Osteocyte (in vitro differentiated cells): ENCODE results near the gene APRT. TPM values are rescaled to one million over a fixed set of nuclear protein-coding genes. Genes with fewer than 3 reads are reported as not detected.

ENCODE experiments used
- DNase-seq: peaks from one replicate; pipeline ENCODE4 v3.0.0; 2021; ENCODE audit warnings: mixed read lengths; ENCODE audit not compliant: unreplicated experiment; ENCODE audit errors: extremely low spot score
- H3K27ac Mint-ChIP-seq: one replicate; pipeline ENCODE4 v1.8.0; 2021; ENCODE audit warnings: mild to moderate bottlenecking, mixed read lengths; ENCODE audit not compliant: unreplicated experiment
- H3K27me3 Mint-ChIP-seq: one replicate; pipeline ENCODE4 v1.8.0; 2021; ENCODE audit warnings: mixed read lengths; ENCODE audit not compliant: unreplicated experiment
- H3K36me3 Mint-ChIP-seq: one replicate; pipeline ENCODE4 v1.8.0; 2021; ENCODE audit warnings: mixed read lengths; ENCODE audit not compliant: unreplicated experiment
- H3K4me1 Mint-ChIP-seq: one replicate; pipeline ENCODE4 v1.8.0; 2021; ENCODE audit warnings: mixed read lengths; ENCODE audit not compliant: unreplicated experiment
- H3K4me3 Mint-ChIP-seq: one replicate; pipeline ENCODE4 v1.8.0; 2021; ENCODE audit warnings: mild to moderate bottlenecking, moderate library complexity, mixed read lengths; ENCODE audit not compliant: unreplicated experiment
- H3K9me3 Mint-ChIP-seq: one replicate; pipeline ENCODE4 v1.8.0; 2021; ENCODE audit warnings: mixed read lengths; ENCODE audit not compliant: unreplicated experiment
- total RNA-seq: library from RNA; stranded (reverse); gene quantifications from 2 replicates; pipeline ENCODE4 v1.2.1, GENCODE V29; 2021
- TF ChIP-seq, protein P1 (sequence below): fragments of 200-600 bp; sonication (generic); IDR thresholded peaks from 2 replicates; pipeline ENCODE4 v1.5.0; 2021; ENCODE audit warnings: antibody characterized with exemption, mild to moderate bottlenecking, moderate library complexity

APRT gene
- total RNA-seq, 1 donor from 2014 or later: 77.1 TPM

DNA sequence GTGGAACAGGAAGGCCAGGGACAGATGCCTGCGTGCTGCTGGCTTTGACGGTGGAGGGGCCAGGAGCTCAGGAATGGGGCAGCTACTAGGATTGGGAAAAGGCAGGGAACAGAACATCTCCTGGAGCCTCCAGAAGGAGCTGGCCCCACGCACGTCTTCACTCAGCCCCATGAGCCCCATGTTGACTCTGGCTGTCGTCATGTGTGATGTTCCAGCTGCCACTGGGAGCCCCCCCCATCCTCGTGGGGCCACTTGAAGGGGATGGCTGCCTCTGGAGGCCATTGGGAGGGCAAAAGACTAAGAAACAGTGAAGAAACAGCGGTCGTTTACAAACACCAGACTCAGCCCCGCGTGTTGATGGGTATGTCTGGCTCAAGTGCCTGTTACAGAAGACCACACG is 18.5 kb upstream of the APRT start:
- H3K36me3 Mint-ChIP-seq: peaks cover 2% of the 10 kb centered on the region

DNA sequence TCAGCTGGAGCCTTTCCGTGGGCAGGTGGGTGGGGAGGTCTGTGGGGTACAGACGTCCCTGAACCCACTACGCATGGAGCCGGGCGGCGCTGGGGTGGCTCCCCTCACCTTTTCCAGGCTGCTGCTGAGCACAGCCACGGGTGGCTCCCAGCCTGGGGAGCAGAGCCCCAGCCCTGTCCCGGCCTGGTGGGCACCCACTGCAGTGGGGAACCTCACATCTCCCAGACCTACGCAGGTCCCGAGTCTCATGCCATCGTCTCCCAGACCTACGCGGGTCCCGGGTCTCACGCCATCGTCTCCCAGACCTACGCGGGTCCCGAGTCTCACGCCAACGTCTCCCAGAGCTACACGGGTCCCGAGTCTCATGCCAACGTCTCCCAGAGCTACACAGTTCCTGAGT is 17.0 kb upstream of the APRT start:
- Mint-ChIP-seq H3K36me3 (no peaks in the 10 kb centered on the region), H3K9me3 (no peaks in the 10 kb centered on the region), H3K27ac (no peak overlapping the region), H3K4me1 (no peaks in the 10 kb centered on the region), H3K4me3 (no peak overlapping the region), H3K27me3 (no peaks in the 10 kb centered on the region)
- no peak for DNase-seq
- TF ChIP-seq, protein P1, sequence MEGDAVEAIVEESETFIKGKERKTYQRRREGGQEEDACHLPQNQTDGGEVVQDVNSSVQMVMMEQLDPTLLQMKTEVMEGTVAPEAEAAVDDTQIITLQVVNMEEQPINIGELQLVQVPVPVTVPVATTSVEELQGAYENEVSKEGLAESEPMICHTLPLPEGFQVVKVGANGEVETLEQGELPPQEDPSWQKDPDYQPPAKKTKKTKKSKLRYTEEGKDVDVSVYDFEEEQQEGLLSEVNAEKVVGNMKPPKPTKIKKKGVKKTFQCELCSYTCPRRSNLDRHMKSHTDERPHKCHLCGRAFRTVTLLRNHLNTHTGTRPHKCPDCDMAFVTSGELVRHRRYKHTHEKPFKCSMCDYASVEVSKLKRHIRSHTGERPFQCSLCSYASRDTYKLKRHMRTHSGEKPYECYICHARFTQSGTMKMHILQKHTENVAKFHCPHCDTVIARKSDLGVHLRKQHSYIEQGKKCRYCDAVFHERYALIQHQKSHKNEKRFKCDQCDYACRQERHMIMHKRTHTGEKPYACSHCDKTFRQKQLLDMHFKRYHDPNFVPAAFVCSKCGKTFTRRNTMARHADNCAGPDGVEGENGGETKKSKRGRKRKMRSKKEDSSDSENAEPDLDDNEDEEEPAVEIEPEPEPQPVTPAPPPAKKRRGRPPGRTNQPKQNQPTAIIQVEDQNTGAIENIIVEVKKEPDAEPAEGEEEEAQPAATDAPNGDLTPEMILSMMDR: no peak

More for the DNA sequence above, 18.5 kb upstream of the APRT start:
- no peaks in the 10 kb centered on the region for H3K9me3 Mint-ChIP-seq
- TF ChIP-seq, protein P1: no peak
- no peaks in the 10 kb centered on the region for H3K27me3 Mint-ChIP-seq
- no peak overlapping the region for H3K27ac Mint-ChIP-seq
- H3K4me1 Mint-ChIP-seq: no peaks in the 10 kb centered on the region
- DNase-seq: no peak
- no peak overlapping the region for H3K4me3 Mint-ChIP-seq

DNA sequence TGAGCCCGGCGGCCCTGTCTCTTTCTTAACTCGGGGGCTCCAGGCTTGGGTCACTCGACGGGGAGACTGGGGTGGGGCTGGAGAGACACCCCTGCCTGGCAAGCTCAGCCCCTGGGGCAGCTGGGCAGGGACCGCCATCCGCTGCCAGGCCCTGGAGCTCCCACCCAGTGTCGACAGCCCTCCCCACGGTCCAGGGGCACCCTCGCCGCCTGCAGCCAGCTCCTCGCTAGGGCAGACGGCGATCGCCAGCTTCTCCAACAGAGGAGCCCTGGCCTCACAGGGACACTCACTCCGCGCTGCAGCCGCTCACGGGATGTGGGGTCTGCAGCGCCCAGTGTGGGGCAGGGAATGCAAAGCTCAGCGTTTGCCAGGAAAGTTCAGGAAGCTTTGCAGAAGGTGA is 16.0 kb upstream of the APRT start:
- Mint-ChIP-seq H3K4me1 (no peaks in the 10 kb centered on the region), H3K9me3 (no peaks in the 10 kb centered on the region), H3K4me3 (no peak overlapping the region), H3K36me3 (peaks cover 2% of the 10 kb centered on the region), H3K27me3 (no peaks in the 10 kb centered on the region), H3K27ac (no peak overlapping the region)
- no peak for DNase-seq
- TF ChIP-seq, protein P1: no peak

DNA sequence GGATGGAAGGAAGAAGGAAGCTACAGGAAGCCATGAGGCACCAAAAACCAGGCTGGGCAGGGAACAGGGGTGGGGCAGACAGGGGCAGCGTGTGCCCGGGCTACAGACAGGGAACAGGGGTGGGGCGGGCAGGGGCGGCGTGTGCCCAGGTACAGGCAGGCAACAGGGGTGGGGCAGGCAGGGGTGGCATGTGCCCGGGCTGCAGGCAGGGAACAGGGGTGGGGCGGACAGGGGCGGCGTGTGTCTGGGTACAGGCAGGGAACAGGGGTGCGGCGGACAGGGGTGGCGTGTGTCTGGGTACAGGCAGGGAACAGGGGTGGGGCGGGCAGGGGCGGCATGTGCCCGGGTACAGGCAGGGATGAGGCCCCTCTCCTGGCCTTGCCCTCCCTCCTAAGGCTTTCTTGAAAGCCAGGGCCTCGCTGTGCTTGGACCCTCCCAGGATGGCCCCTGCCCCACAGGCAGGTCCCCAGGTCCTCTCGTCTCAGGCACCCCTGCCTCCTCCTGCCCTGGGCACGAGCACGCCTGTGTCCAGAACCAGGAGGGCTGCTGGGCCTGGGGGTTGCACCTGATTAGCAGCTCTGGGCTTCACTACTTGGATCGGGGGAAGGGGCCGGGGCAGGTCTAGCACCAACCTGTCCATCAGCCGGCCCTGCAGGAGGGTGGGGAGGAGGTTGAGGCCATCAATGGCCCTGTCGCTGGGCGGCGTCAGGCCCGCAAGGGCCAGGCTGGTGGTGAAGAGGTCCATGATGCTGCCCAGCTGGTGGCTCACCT is 14.5 kb upstream of the APRT start:
- TF ChIP-seq, protein P1: no peak
- Mint-ChIP-seq H3K27me3 (no peaks in the 10 kb centered on the region), H3K27ac (no peak overlapping the region), H3K36me3 (peaks cover 5% of the 10 kb centered on the region), H3K9me3 (no peaks in the 10 kb centered on the region), H3K4me3 (no peak overlapping the region), H3K4me1 (no peaks in the 10 kb centered on the region)
- no peak for DNase-seq

DNA sequence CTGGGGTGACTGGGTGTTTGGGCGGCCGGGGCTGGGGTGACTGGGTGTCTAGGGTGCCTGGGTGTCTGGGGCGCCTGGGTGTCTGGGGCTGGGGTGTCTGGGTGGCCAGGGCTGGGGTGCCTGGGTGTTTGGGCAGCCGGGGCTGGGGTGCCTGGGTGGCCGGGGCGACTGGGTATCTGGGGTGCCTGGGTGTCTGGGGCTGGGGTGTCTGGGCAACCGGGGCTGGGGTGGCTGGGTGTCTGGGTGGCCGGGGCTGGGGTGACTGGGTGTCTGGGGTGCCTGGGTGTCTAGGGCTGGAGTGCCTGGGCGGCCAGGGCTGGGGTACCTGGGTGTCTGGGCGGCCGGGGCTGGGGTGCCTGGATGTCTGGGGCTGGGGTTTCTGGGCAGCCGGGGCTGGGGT is 13.4 kb upstream of the APRT start:
- no peaks in the 10 kb centered on the region for H3K4me1 Mint-ChIP-seq
- TF ChIP-seq, protein P1: no peak
- H3K9me3 Mint-ChIP-seq: no peaks in the 10 kb centered on the region
- H3K27me3 Mint-ChIP-seq: no peaks in the 10 kb centered on the region
- peaks cover 5% of the 10 kb centered on the region for H3K36me3 Mint-ChIP-seq
- H3K4me3 Mint-ChIP-seq: no peak overlapping the region
- no peak overlapping the region for H3K27ac Mint-ChIP-seq
- no peak for DNase-seq
